GM12891 (cell line): ENCODE data around the gene AP3M1.
"Not testable (repeated sequence)": the region's sequence is repeated elsewhere in the genome, so short reads cannot be mapped to it uniquely, and the experiment has no call there.

ENCODE experiments used
- PAX5 ChIP-seq: IDR thresholded peaks from 2 replicates; pipeline ENCODE4 v1.6.1; 2011; ENCODE audit warnings: low read length, moderate library complexity, mild to moderate bottlenecking; ENCODE audit not compliant: insufficient read depth, severe bottlenecking
- POLR2A ChIP-seq: IDR thresholded peaks from 2 replicates; pipeline ENCODE4 v1.6.1; 2011; ENCODE audit warnings: low read depth, low read length, control low read depth
- POLR2AphosphoS5 ChIP-seq: IDR thresholded peaks from 2 replicates; pipeline ENCODE4 v1.6.1; 2011; ENCODE audit warnings: low read depth, low read length, control low read depth
- SPI1 ChIP-seq: IDR thresholded peaks from 2 replicates; pipeline ENCODE4 v1.6.1; 2011; ENCODE audit warnings: low read depth, low read length, control low read depth
- TAF1 ChIP-seq: IDR thresholded peaks from 2 replicates; pipeline ENCODE4 v1.6.1; 2011; ENCODE audit warnings: low read depth, low read length, control low read depth

DNA sequence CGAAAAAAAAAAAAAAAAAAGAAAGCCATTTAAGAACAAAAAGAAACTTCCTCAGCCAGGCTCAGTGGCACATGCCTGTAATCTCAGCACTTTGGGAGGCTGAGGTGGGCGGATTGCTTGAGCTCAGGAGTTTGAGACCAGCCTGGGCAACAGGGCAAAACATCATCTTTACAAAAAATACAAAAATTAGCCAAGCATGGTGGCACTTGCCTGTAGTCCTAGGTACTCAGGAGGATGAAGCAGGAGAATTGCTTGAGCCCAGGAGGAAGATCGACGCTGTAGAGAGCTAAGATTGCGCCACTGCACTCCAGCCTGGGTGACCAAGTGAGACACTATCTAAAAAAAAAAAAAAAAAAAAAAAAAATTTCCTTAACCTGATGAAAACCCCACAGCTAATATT lies 12.0 kb downstream of the AP3M1 start:
- not testable (repeated sequence) for TF ChIP-seq POLR2A, TAF1, SPI1, POLR2AphosphoS5, PAX5
